Sigmoid colon (tissue), 7 donors: ENCODE results near the gene MBP. TPM values are rescaled to one million over a fixed set of nuclear protein-coding genes. Genes with fewer than 3 reads are reported as not detected.
A peak's percentile ranks its signal among the peaks of the same experiment; 100 is the strongest.

Experiments used
- DNase-seq: peaks from one replicate; pipeline ENCODE4 v3.0.0-alpha.2; 2019
- H3K27ac ChIP-seq, 4 donors: fragments of 200-600 bp; sonication (generic); one replicate each; pipeline ENCODE4 v1.5.1; 2016 to 2019; ENCODE audit warnings: mild to moderate bottlenecking in 1 of 4
- H3K27me3 ChIP-seq, 3 donors: fragments of 200-600 bp; sonication (generic); one replicate each; pipeline ENCODE4 v1.5.1; 2019; ENCODE audit warnings: mild to moderate bottlenecking in 1 of 3
- H3K36me3 ChIP-seq, 4 donors: fragments of 200-600 bp; sonication (generic); one replicate each; pipeline ENCODE4 v1.5.1; 2016 to 2019
- H3K4me1 ChIP-seq, 4 donors: fragments of 200-600 bp; sonication (generic); one replicate each; pipeline ENCODE4 v1.5.1; 2017 to 2019
- H3K4me3 ChIP-seq, 4 donors: fragments of 200-600 bp; sonication (generic); one replicate each; pipeline ENCODE4 v1.5.1; 2017 to 2019; ENCODE audit warnings: mild to moderate bottlenecking in 2 of 4, moderate library complexity in 1 of 4
- H3K9me3 ChIP-seq, 4 donors: fragments of 200-600 bp in 3 of 4; sonication (generic) in 3 of 4; one replicate each; pipeline versions ENCODE4 v1.5.1 to v1.6.1; 2013 to 2019
- CTCF ChIP-seq, 4 experiments: fragments of 450-650 bp in 3 of 4; fragments of 200-600 bp in 1 of 4; IDR thresholded peaks; one replicate each; pipeline ENCODE4 v1.5.1; 2016 to 2019; ENCODE audit warnings: antibody characterized with exemption in 4 of 4, mild to moderate bottlenecking in 3 of 4, moderate library complexity in 2 of 4
- EP300 ChIP-seq, 4 donors: sonication (generic); formaldehyde crosslinking; IDR thresholded peaks; one replicate each; pipeline ENCODE4 v1.6.1; 2017; ENCODE audit warnings: antibody characterized with exemption in 4 of 4
- POLR2A ChIP-seq, 2 donors: fragments of 450-650 bp; IDR thresholded peaks; one replicate each; pipeline ENCODE4 v1.6.1; 2016; ENCODE audit warnings: antibody characterized with exemption in 2 of 2, mild to moderate bottlenecking in 2 of 2, moderate library complexity in 2 of 2
- POLR2AphosphoS5 ChIP-seq, 4 donors: sonication (generic); formaldehyde crosslinking; IDR thresholded peaks; one replicate each; pipeline ENCODE4 v1.6.1; 2017; ENCODE audit warnings: antibody characterized with exemption in 4 of 4
- WGBS, 2 donors: extraction: QIAGEN DNeasy Blood & Tissue Kit; methylation state at CpG; one replicate each; pipeline ENCODE4 v1.1.7; 2013; 5-methylcytosine and 5-hydroxymethylcytosine counted together
- intact Hi-C: fragments of 100-400 bp; cut with DNase I; formaldehyde crosslinking; loops from one replicate; pipeline ENCODE4 v1.15.1; 2023
- polyA plus RNA-seq, 3 donors: library from polyadenylated mRNA; stranded (reverse); fragments of 200-250 nt; gene quantifications; one replicate each; pipeline ENCODE4 v1.2.3, GENCODE V29; 2013
- total RNA-seq, 4 donors: library from RNA; depleted of rRNA; stranded (reverse); fragments of >200 nt; gene quantifications; one replicate each; pipeline ENCODE4 v1.1.0, GENCODE V29; 2016
- donor health status: healthy with polysubstance abuse.
- donor health status: Bipolar disorder and iron deficiency.
- donor health status: healthy.

Gene MBP
- total and polyA plus RNA-seq, 7 donors: 18.3 to 30.7 (median 24.0) TPM

- intact Hi-C loops: no loop called here
- H3K4me1 ChIP-seq: peaks cover 0 to 9% (median 0%) of the 10 kb centered on the region in 4 donors
- no peaks in the 10 kb centered on the region for H3K9me3 ChIP-seq
- 92 to 96% methylated on average over 18 of the region's 18 CpGs for WGBS, 2 donors
- peak overlapping the region in 1 of 4 donors; percentile 10 for H3K27ac ChIP-seq
- DNase-seq: no peak
- TF ChIP-seq EP300 (IDR thresholded peaks at IDR 0.05) (no peak), POLR2A (IDR thresholded peaks at IDR 0.05) (no peak), POLR2AphosphoS5 (IDR thresholded peaks at IDR 0.05) (no peak), CTCF (IDR thresholded peaks at IDR 0.05) (no peak)
- H3K4me3 ChIP-seq: no peak overlapping the region
- H3K36me3 ChIP-seq: no peaks in the 10 kb centered on the region
- H3K27me3 ChIP-seq: no peaks in the 10 kb centered on the region
Measured at GRCh38 chr18:77116201-77117080, 16.1 kb downstream of the MBP start.

- peaks cover 0 to 9% (median 0%) of the 10 kb centered on the region in 4 donors for H3K4me1 ChIP-seq
- 11 to 56% methylated on average over 8 of the region's 8 CpGs for WGBS, 2 donors
- H3K4me3 ChIP-seq: no peak overlapping the region
- DNase-seq: no peak
- peak overlapping the region; percentile 48 to 73 (median 56) for H3K27ac ChIP-seq
- intact Hi-C loops: no loop called here
- no peaks in the 10 kb centered on the region for H3K36me3 ChIP-seq
- TF ChIP-seq POLR2A (IDR thresholded peaks at IDR 0.05): no peak
- TF ChIP-seq CTCF (IDR thresholded peaks at IDR 0.05): no peak
- peak in 1 of 4 donors; percentile 20 for TF ChIP-seq POLR2AphosphoS5 (IDR thresholded peaks at IDR 0.05)
- TF ChIP-seq EP300 (IDR thresholded peaks at IDR 0.05): no peak
- no peaks in the 10 kb centered on the region for H3K27me3 ChIP-seq
- H3K9me3 ChIP-seq: no peaks in the 10 kb centered on the region
Measured at GRCh38 chr18:77115192-77115953, 17.2 kb downstream of the MBP start.

- Histone ChIP-seq H3K27ac (peak overlapping the region; percentile 48 to 73 (median 56)), H3K4me3 (no peak overlapping the region), H3K4me1 (peaks cover 0 to 9% (median 0%) of the 10 kb centered on the region in 4 donors), H3K9me3 (no peaks in the 10 kb centered on the region), H3K36me3 (no peaks in the 10 kb centered on the region), H3K27me3 (no peaks in the 10 kb centered on the region)
- peak; percentile 91 for DNase-seq
- intact Hi-C loops: no loop called here
- TF ChIP-seq CTCF (IDR thresholded peaks at IDR 0.05) (no peak), POLR2AphosphoS5 (IDR thresholded peaks at IDR 0.05) (peak in 3 of 4 donors; percentile 16 to 78 (median 37)), POLR2A (IDR thresholded peaks at IDR 0.05) (peak in 1 of 2 donors; percentile 7), EP300 (IDR thresholded peaks at IDR 0.05) (peak in 2 of 4 donors; percentile 32 to 89)
- 10 to 39% methylated on average over 25 of the region's 25 CpGs for WGBS, 2 donors
Measured at GRCh38 chr18:77114415-77115191, 18.0 kb downstream of the MBP start.

GRCh38 chr18:77114152-77114414, 18.5 kb downstream of the MBP start:
- intact Hi-C loops: no loop called here
- Histone ChIP-seq H3K27ac (peak overlapping the region; percentile 27 to 73 (median 47)), H3K36me3 (no peaks in the 10 kb centered on the region), H3K27me3 (no peaks in the 10 kb centered on the region), H3K4me3 (no peak overlapping the region), H3K9me3 (no peaks in the 10 kb centered on the region), H3K4me1 (peaks cover 0 to 9% (median 2%) of the 10 kb centered on the region in 4 donors)
- WGBS, 2 donors: 41 to 63% methylated on average over 2 of the region's 2 CpGs
- no peak for DNase-seq
- TF ChIP-seq POLR2A (IDR thresholded peaks at IDR 0.05) (no peak), POLR2AphosphoS5 (IDR thresholded peaks at IDR 0.05) (no peak), EP300 (IDR thresholded peaks at IDR 0.05) (no peak), CTCF (IDR thresholded peaks at IDR 0.05) (no peak)
